ENCODE results near the gene PAN3. TPM values are rescaled to one million over a fixed set of nuclear protein-coding genes. Genes with fewer than 3 reads are reported as not detected.

Gene PAN3
- total RNA-seq, 4 donors from 2014 or later, result 49.5 to 74.0 (median 54.4) TPM

GRCh38 chr13:28110414-28110813 lies 27.9 kb upstream of the PAN3 start:
- 83% methylated on average over 3 of the region's 3 CpGs for WGBS, 2 donors
- TF ChIP-seq POLR2A (IDR thresholded peaks at IDR 0.05), result no peak
- no peak for TF ChIP-seq CTCF (IDR thresholded peaks at IDR 0.05)
- no peak for DNase-seq
- H3K4me3 ChIP-seq (replicated peaks in 1 of 3), result no peak overlapping the region
- intact Hi-C loops (cut with DNase I), result no loop called here
- no peaks in the 10 kb centered on the region for H3K4me1 ChIP-seq
- H3K27ac ChIP-seq, result no peak overlapping the region
- H3K27me3 ChIP-seq, result no peaks in the 10 kb centered on the region
- H3K36me3 ChIP-seq, result no peaks in the 10 kb centered on the region
- no peaks in the 10 kb centered on the region for H3K9me3 ChIP-seq

- no peaks in the 10 kb centered on the region for H3K9me3 ChIP-seq
- TF ChIP-seq CTCF (IDR thresholded peaks at IDR 0.05), result no peak
- no peak for TF ChIP-seq POLR2A (IDR thresholded peaks at IDR 0.05)
- H3K4me1 ChIP-seq, result no peaks in the 10 kb centered on the region
- no peaks in the 10 kb centered on the region for H3K27me3 ChIP-seq
- intact Hi-C loops (cut with DNase I), result no loop called here
- 78 to 86% methylated on average over 1 of the region's 1 CpG for WGBS, 2 donors
- no peak overlapping the region for H3K4me3 ChIP-seq (replicated peaks in 1 of 3)
- H3K27ac ChIP-seq, result no peak overlapping the region
- DNase-seq, result no peak
- no peaks in the 10 kb centered on the region for H3K36me3 ChIP-seq
These were observed 21.6 kb upstream of the PAN3 start for GRCh38 chr13:28116736-28117135.

GRCh38 chr13:28117689-28118377 lies 20.5 kb upstream of the PAN3 start:
- intact Hi-C loops (cut with DNase I), result no loop called here
- 47 to 65% methylated on average over 9 of the region's 9 CpGs for WGBS, 2 donors
- no peaks in the 10 kb centered on the region for H3K27me3 ChIP-seq
- no peak overlapping the region for H3K4me3 ChIP-seq (replicated peaks in 1 of 3)
- H3K27ac ChIP-seq, result no peak overlapping the region
- peak; percentile 61 to 72 for DNase-seq
- no peaks in the 10 kb centered on the region for H3K4me1 ChIP-seq
- TF ChIP-seq CTCF (IDR thresholded peaks at IDR 0.05) (no peak), POLR2A (IDR thresholded peaks at IDR 0.05) (no peak)
- H3K9me3 ChIP-seq, result no peaks in the 10 kb centered on the region
- H3K36me3 ChIP-seq, result no peaks in the 10 kb centered on the region

GRCh38 chr13:28120317-28120716 lies 18.0 kb upstream of the PAN3 start:
- no peak for DNase-seq
- intact Hi-C loops (cut with DNase I), result no loop called here
- Histone ChIP-seq H3K4me1 (no peaks in the 10 kb centered on the region), H3K9me3 (no peaks in the 10 kb centered on the region), H3K27ac (no peak overlapping the region), H3K27me3 (no peaks in the 10 kb centered on the region), H3K36me3 (no peaks in the 10 kb centered on the region), H3K4me3 (replicated peaks in 1 of 3) (no peak overlapping the region)
- no peak for TF ChIP-seq CTCF (IDR thresholded peaks at IDR 0.05)
- TF ChIP-seq POLR2A (IDR thresholded peaks at IDR 0.05), result no peak

- Histone ChIP-seq H3K27ac (no peak overlapping the region), H3K4me3 (replicated peaks in 1 of 3) (no peak overlapping the region), H3K4me1 (no peaks in the 10 kb centered on the region), H3K9me3 (no peaks in the 10 kb centered on the region), H3K27me3 (no peaks in the 10 kb centered on the region), H3K36me3 (no peaks in the 10 kb centered on the region)
- intact Hi-C loops (cut with DNase I), result no loop called here
- TF ChIP-seq POLR2A (IDR thresholded peaks at IDR 0.05) (no peak), CTCF (IDR thresholded peaks at IDR 0.05) (no peak)
- no peak for DNase-seq
- 95 to 98% methylated on average over 8 of the region's 8 CpGs for WGBS, 2 donors
These were observed 17.1 kb upstream of the PAN3 start for GRCh38 chr13:28121224-28121623.
